ENCODE measurements around the gene PRR14.

GRCh38 chr16:30619202-30619601 lies 31.6 kb upstream of the PRR14 start:
- TF ChIP-seq POLR2A (IDR thresholded peaks at IDR 0.05) (no peak), CTCF (IDR thresholded peaks at IDR 0.05) (no peak)
